ENCODE data around the gene TMF1.

The TMF1 gene

DNA sequence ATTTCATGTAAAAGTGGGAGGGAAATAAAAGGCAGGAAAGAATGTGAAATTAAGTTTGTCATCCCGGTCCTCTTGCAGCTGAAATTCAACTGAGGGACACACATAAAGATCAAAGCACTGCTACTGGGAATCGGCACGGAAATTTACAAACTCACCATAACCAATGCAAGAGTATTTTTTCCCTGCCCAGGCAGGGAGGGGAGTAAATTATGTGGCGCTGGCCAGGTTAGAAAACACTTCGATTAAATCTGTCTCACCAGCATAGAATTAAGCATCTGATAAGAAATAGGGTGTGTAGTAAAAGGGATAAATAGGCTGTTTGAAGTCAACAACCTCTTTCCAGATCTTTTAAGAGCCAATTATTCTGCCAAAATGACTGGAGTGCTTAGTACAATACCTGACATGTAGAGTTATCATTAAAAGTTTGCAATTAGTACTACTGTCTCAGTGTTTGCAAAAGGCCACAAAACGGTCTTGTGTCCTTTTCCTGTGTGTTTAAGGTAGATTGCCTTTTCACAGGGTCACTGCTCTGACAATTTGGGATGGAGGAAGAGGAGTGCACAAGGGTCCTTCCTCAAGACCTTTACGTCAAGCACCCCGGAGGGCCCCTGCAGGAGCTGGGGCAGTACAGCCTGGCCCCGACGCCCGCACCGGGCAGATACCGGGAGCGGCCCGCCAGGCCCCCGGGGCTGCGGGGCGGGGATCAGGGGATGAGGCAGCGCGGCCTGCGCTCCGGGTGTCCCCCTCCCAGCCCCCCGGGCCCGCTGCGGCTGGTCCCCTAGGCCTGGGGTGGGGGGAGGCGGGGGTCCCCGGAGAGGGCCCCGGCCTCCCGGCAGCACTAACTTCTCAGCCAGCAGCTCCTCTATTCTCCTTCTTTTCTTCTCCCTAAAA is 27.4 kb upstream of the TMF1 start:
- DNase-seq = no peak

DNA sequence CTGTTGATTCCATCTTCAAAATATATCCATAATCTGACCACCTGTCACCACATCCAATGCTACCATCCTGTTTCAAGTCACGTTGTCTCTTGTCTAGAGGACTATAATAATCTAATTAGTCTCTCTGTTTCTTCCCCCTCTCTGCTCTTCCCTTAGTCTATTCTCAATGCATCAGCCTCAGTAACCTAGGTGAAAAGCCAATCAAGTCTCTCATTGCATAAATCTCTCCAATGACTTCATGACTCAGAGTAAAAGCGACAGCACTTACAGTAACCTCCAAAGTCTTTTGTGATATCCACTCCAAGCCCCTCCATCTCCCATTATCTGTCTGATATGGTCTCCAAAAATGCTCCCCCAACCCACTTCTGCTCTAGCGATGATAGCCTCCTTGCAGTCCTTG is 20.8 kb upstream of the TMF1 start:
- DNase-seq = no peak

DNA sequence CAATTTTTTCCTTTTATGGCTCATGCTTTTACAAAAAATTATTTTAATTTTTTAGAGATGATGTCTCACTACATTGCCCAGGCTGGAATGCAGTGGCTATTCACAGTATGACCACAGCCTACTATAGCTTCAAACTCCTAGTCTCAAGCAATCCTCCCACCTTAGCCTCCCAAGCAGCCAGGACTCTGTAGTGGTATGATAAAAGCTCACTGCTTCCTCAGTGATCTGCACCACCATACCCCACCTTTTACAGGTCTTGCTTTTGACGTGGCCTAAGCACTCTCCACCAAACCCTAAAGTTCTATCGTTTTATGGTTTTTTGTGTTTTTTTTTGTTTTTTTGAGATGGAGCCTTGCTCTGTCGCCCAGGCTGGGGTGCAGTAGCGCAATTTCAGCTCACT is 14.0 kb upstream of the TMF1 start:
- no peak for DNase-seq

DNA sequence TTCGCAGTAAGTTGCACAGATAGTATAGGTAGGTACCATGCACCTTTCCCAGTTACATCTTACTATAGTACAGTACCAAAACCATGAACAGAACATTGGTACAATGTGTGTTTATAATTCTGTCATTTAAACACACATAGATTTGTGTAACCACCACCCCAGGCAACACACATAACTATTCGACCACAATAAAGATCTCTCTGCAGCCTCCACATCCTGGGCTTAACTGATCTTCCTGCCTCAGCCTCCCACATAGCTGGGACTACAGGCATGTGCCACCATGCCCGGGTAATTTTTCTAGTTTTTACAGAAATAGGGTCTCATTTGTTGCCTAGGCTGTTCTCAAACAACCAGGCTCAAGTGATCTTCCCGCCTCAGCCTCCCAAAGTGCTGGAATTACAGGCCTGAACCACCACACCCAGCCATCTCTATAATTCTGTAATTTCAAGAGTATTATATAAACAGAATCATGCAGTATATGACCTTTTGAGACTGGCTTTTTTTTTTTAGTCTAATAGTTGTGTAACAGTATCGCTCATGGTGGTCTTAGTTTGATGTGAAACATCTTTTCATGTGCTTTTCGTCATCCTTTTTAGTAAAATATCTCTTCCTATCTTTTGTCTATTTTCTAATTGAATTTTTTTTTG is 13.3 kb upstream of the TMF1 start:
- no peak for DNase-seq

DNA sequence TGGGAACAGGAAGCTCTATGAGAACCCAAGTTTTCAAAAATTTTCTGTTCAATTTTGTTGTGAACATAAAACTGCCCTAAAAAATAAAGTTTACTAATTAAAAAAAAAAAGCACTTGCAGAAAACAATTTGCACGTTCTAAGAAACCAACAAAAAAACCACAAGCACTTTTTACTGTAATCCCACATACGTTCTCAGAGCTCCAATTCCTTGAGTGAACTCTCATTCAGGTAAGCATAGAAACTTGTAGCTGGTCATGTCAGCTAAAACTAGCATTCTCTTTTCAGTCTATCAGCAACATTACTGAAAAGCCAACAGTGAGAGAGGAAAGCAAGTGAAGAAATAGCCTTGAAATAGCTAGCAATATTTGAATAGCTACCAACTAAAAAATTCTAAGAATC is 11.5 kb upstream of the TMF1 start:
- no peak for DNase-seq

DNA sequence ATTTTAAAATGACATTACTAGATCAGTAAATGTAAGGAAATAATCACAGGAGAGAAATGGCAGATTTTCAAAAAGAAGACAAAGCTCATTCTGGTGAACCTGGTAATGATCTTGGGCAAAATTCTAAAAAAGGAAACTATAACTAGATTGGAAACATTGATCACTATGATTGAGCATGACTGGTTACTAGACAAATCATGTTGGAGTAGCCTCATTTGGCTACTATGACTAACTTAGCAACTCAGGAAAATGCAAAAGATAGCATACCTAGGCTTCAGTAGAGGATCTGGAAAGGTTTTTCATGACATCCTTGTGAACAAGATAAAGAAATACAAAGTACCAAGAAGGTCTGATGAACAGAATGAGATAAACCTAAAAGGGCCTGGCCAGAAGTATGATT is 7.6 kb upstream of the TMF1 start:
- no peak for DNase-seq

DNA sequence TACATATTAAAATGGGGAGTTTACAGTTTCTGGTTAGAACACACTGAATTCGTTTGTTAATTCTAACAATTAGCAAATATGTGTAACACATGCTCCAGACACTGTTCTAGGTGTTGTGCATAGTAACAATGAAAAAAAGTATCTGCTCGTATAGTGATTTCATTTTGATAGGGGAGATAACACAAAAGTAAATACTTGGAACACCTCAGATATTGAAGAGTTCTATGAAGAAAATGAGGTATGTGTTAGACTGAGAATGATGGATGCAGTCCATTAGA is 6.8 kb upstream of the TMF1 start:
- no peak for DNase-seq

DNA sequence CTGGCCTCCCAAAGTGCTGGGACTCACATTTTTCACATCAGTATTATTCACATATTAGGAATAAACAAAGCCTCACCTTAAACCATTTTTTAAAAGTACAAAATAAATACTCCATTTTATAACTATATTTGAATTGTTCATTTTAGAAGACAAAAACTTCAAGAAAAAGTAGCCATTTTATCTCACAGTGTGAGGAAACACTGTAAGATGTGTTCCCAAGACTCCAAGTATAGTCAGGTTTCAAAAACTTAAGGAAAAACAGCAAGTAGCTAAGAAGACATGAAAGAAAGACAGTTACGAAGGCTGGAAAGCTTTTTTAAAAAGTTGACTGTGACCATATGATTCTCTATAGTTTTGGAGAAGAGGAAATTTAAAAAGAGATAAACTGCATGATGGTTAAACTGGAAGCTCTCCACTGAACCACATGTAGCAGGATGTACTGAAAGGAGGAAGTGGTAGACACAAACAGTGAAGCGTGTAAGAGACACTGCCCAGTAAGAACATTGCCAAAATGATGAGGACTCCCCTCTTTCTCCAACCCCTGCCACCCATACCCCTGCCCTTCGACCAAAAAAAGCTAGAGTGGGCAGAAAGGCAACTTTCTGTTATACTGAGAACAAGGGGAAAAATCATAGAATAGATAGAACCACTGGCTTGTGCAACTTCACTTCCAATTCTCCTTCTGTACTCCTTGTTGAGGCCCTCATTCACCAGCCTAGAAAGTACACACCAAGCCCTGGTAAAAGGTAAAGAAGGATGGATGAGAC is 6.2 kb upstream of the TMF1 start:
- DNase-seq = no peak

DNA sequence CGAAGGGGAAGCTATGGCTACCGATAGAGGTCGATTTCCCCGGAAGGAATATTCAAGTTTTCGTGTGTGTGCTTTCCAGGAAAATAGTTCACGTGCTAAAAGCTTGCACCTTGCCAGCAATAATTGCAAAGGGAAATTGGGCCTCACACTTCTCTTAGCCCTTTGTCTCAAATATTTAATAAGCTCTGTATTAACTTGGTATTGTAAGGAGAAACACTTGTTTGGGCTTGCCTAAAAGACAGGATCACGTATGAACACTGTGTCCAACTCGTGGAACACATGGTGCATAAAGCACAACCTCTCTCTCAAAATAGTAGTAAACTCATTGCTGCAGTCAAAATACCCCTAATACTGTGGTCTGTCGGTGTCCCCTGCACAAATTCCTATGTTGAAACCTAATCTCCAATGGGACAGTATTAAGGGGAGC is 352 bp upstream of the TMF1 start:
- no peak for DNase-seq

DNA sequence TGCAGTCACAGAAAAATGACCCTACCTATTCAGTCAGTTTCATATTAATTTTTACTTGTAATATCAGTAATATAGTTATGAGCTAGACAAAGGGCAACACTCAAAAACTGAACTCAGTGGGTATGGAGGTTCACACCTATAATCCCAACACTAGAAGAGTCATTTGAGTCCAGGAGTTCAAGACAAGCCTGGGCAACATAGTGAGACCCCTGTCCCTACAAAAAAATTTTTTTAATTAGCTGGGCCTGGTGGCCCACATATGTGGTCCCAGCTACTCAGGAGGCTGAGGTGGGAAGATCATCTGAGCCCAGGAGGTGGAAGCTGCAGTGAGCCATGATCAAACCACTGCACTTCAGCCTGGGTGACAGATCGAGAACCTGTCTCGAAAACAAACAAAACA is 3.1 kb downstream of the TMF1 start:
- DNase-seq = no peak

DNA sequence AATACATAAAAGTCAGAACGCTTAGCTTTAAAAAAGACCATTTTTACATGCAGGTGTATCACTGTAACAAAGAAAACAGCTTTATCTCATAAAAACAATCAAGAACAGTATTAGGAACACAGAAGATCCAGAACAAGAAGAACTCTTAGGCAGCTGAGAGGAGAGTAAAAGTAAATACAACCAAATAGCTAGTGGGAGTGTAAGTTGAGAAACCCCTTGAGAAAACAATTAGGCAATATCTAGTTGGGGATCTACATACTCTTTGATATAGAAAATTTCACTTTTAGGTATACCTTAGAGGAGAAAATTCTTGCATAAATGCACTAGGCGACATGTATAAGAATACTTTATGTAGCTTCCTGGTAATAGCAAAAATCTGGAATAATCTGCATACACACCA is 7.5 kb downstream of the TMF1 start:
- DNase-seq = no peak

DNA sequence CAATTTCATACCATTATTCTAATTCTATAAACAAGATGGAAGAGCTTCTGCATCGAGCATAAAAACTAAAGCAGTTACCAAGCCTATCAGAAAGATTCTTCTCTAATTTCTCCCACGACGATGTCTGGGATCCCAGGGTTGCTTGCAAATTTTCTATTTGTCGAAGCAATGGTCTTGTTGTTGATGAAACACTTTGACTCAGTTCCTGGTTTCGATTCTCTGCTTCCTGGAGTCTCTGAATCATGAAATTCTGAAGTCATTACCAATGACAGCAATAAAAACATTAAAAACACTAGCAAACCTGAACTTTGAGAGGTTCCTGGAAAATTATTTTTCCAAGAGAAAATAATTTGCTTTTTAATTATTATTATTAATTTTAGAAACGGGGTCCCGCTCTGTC is 18.7 kb downstream of the TMF1 start:
- DNase-seq = no peak

DNA sequence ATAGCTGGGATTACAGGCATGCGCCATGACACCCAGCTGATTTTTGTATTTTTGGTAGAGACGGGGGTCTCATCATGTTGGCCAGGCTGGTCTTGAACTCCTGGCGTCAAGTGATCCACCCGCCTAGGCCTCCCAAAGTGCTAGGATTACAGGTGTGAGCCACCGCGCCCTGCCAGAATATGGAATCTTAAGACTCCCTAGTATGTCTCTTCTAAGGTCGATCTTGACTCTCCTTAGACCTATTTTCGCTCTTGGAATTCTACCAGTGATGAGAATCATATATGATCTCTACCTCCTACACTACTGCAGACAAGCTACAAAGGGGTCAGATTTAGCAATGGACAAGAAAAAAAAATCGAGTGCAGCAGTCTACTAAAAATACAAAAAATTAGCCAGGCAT is 19.4 kb downstream of the TMF1 start:
- no peak for DNase-seq

DNA sequence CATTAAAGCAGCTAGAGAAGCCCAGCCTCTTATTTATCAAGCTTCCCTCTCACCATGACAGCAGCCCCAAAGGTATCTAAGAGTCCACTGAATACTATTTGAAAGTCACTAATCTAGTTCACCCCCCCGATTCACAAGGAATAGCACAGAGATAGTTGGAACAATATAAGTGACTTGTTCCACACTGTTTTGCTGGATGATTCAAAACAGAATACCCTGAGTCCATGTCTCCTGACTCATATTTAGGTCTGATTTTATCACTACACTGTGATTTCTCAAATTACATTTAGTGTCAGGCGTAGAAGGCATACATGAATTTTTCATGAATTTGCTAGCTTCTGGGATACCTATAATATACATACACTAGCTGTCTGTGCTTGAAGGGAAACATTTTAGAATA is 20.0 kb downstream of the TMF1 start:
- DNase-seq = no peak

DNA sequence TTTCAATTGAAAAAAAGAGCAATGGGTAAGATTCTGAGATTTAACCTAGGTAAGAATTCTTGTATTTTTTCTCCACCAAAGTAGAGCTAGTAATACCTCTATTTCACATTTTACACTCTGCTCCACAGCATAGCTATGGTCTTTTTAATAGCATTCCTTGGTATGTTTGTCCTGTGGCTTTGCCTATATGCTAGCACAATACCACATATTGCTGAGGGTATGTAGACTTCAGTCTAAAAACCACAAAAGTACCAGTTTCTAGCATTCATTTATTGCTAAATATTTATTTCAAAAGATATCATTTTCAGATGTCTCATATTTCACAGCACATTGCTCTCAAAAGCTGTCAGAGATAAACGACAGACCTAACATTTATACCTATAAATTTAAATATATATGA is 20.5 kb downstream of the TMF1 start:
- DNase-seq = no peak

DNA sequence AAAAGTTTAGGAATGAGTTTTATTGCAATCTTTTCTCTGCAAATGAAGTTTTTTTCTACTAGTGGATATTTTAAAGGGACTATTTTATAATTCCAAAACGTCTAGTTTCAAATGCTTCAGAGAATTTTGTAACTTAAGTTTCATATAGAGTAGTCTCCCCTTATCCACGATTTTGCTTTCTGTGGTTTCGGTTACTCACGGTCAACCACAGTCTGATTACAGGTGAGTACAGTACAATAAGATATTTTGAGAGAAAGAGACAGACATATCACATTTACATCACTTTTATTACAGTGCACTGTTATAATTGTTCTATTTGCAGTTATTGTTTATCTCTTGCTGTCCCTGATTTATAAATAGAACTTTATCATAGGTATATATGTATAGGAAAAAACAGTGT is 31.3 kb downstream of the TMF1 start:
- no peak for DNase-seq

DNA sequence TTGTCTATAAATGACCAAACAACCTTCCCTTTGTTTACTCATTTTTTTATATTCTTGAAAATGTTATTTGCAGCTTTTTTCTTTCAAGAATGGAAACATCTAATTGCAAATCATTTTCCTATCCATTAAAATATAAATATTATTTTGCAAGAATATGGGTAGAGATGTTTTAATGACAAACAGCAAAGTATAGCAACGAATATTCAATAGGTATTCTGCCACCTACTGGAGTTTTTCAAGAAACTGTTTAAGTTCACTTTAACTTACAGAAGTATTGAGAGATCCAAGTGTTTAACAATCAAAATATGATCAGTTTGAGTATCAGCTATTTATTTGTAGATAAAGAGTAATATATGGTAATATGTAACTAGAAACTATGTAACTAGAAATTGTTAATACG is 31.7 kb downstream of the TMF1 start:
- DNase-seq = no peak

DNA sequence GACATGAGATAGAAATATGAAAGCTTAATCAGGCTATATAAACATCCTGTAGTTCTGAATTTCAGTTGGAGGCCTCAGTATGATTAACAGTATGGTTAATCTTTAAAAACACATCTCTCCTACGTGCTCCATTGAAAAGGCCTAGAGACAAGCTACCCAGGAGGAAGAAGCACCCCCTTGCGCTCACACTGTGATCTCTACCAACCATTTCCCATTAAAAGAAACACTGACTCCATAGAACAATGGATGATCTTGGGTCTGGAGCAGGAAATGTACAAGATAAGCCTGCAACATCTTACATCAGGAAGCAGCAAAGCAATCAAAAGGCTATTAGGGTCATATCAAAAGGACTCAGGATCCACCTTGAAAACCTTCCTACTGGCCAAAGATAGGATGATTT is 35.2 kb downstream of the TMF1 start:
- DNase-seq = no peak

DNA sequence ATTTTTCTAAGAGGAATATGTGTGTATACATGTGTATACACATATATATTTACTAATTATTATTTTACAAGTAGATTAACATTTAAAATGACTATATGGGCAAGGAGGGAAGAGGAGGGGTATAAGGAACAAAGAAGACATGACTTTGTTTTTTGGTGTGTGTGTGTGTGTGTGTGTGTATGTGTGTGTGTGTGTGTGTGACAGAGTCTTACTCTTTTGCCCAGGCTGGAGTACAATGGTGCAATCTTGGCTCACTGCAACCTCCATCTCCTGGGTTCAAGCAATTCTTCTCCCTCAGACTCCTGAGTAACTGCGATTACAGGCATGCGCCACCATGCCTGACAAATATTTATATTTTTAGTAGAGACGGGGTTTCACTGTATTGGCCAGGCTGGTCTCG is 36.0 kb downstream of the TMF1 start:
- DNase-seq = no peak

DNA sequence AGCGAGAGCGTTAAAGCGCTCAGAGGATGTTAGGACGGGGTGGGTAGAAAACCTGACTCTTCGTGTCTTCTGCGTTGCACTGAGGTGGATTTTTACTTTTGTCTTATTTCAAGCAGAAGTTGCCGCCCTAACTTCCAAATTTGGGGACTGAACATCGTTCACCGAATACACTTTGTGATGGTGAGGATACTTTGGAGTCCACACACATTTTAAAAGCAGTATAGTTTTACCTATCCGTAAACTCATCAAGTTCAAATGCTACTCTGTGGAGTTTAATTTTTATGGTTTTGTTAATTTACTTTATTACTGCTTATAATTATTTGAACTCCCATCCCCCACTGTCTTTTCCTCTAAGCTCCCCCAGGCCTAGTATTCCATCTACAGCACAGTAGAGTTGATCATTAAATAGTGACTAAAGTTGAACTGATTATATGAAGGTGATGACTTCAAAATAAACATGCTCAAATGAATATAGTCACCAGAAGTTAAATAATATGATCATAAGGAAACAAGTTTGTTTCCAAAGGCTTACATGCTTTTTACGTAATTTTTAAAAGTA is 38.0 kb downstream of the TMF1 start:
- no peak for DNase-seq

DNA sequence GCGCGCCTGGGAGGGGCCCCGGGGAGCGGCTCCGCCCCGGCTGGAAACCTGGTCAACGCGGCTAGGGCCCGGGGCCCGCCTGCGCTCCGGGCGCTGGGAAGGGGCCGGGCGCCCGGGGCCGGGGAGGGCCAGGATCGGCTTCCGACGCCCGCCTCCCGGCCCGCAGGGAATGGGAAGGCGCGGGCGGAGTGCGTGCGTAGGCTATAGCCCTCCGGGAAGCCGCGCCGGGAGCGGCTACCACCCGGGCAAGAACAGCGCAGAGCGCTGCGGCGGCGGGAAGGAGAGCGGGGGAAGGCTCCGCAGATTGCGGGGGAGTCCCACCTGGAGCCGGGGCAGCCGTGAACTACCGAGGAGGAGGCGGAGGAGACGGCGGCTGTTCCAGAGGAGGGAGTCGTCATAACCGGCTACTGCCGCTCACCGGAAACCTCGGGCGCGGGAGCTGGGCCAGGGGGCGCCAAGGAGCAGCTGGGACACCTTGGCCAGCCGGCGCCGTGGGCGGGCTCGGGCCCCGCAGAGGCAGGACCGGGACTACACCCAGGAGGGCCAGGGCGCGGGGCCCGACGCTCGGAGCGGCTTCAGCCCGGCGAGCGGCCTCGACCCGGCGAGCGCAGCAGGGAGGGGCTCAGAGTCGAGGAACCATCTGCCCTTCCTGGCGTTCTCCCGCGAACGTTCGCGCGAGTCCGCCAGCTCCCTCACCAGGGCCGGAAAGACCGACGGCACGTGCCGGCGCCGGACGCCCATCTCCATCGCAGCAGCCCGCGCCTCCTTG is 38.7 kb downstream of the TMF1 start, which contains the start of gene EOGT:
TSS of gene EOGT (minus strand) at position 432 of the 769 bp plus-strand sequence. CDS start 3,838 bp downstream, outside the sequence.
- DNase-seq = peak; percentile 0 to 29

DNA sequence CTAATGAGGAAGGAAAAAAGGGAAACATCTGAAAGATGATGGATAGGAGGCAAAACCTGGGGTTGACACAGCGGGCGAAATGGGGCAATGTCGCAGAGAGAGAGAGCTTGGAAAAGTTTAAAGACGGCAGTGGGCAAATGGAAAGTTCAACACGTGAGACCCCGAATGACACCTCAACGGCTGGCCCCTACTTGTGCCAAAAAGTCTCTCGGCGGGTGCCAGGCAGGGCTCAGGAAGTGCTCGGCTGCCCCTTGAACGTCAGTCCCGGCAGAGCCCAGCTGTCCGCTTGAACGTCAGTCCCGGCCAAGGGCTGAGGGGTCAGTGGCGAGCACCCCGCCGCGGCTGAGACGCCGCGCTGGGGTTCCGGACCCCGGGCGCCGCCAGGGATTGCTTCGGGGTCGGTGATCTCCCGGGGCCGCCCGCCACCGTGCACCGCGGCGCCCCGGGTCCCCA is 39.3 kb downstream of the TMF1 start:
- DNase-seq = no peak
